NCI-H2196 (cell line): ENCODE results near the gene SOHLH2.

Experiments
- DNase-seq: peaks from one replicate; lab custom pipeline; 2025; ENCODE audit not compliant: unreplicated experiment; lab: John Stamatoyannopoulos, UW

SOHLH2 gene

GRCh38 chr13:36214163-36214921 is at the start of gene SOHLH2:
Gene SOHLH2, minus strand, starts transcription at chr13:36214556. Its CDS starts 30 bp downstream, at chr13:36214526.
- DNase-seq = no peak

- no peak for DNase-seq
These were observed 47.6 kb upstream of the SOHLH2 start for GRCh38 chr13:36261976-36262375.

- no peak for DNase-seq
These were observed 46.7 kb upstream of the SOHLH2 start for GRCh38 chr13:36261011-36261410.

- no peak for DNase-seq
These were observed 45.2 kb upstream of the SOHLH2 start for GRCh38 chr13:36259361-36260137.

- no peak for DNase-seq
These were observed 44.5 kb upstream of the SOHLH2 start for GRCh38 chr13:36258831-36259230.

- no peak for DNase-seq
These were observed 37.2 kb upstream of the SOHLH2 start for GRCh38 chr13:36251526-36251925.

GRCh38 chr13:36251017-36251416 is 36.7 kb upstream of the SOHLH2 start:
- DNase-seq = no peak

- no peak for DNase-seq
These were observed 34.3 kb upstream of the SOHLH2 start for GRCh38 chr13:36248700-36249099.

- no peak for DNase-seq
These were observed 30.6 kb upstream of the SOHLH2 start for GRCh38 chr13:36244990-36245389.

GRCh38 chr13:36244073-36244472 is 29.7 kb upstream of the SOHLH2 start:
- no peak for DNase-seq

GRCh38 chr13:36242761-36243160 is 28.4 kb upstream of the SOHLH2 start:
- DNase-seq = no peak

GRCh38 chr13:36231236-36231635 is 16.9 kb upstream of the SOHLH2 start:
- DNase-seq = no peak

- no peak for DNase-seq
These were observed 10.4 kb upstream of the SOHLH2 start for GRCh38 chr13:36224730-36225129.

GRCh38 chr13:36219883-36220282 is 5.5 kb upstream of the SOHLH2 start:
- DNase-seq = no peak

GRCh38 chr13:36217456-36217855 is 3.1 kb upstream of the SOHLH2 start:
- DNase-seq = no peak

- no peak for DNase-seq
These were observed 1.6 kb downstream of the SOHLH2 start for GRCh38 chr13:36212789-36213188.

- no peak for DNase-seq
These were observed 2.8 kb downstream of the SOHLH2 start for GRCh38 chr13:36211567-36211966.

- DNase-seq = no peak
These were observed 3.6 kb downstream of the SOHLH2 start for GRCh38 chr13:36210738-36211137.

GRCh38 chr13:36207672-36208071 is 6.7 kb downstream of the SOHLH2 start:
- DNase-seq = no peak

- no peak for DNase-seq
These were observed 21.1 kb downstream of the SOHLH2 start for GRCh38 chr13:36193151-36193855.

- no peak for DNase-seq
These were observed 22.2 kb downstream of the SOHLH2 start for GRCh38 chr13:36192166-36192565.

GRCh38 chr13:36190771-36191170 is 23.6 kb downstream of the SOHLH2 start:
- DNase-seq = no peak
